Breast epithelium (tissue), 4 donors: ENCODE measurements around the gene PHF21A. TPM values are rescaled to one million over a fixed set of nuclear protein-coding genes. Genes with fewer than 3 reads are reported as not detected.

Experiments
- DNase-seq, 2 donors: peaks; one replicate each; pipeline ENCODE4 v3.0.0-alpha.2; 2019; ENCODE audit warnings: low spot score in 2 of 2
- H3K27ac ChIP-seq, 2 donors: fragments of 200-600 bp; sonication (generic) in 1 of 2; one replicate each; pipeline ENCODE4 v1.5.1; 2016 to 2019; ENCODE audit warnings: mild to moderate bottlenecking in 1 of 2
- H3K27me3 ChIP-seq, 2 donors: fragments of 200-600 bp; sonication (generic) in 1 of 2; one replicate each; pipeline versions ENCODE4 v1.5.1 to v1.6.0; 2017 to 2019; ENCODE audit warnings: control low read depth in 1 of 2, mild to moderate bottlenecking in 1 of 2
- H3K36me3 ChIP-seq: fragments of 200-600 bp; one replicate; pipeline ENCODE4 v1.5.1; 2019
- H3K4me1 ChIP-seq, 2 donors: fragments of 200-600 bp; sonication (generic); one replicate each; pipeline ENCODE4 v1.5.1; 2016 to 2019; ENCODE audit warnings: control low read depth in 1 of 2
- H3K4me3 ChIP-seq, 3 donors: fragments of 200-600 bp; sonication (generic); 1 replicate in 2 of 3; 2 replicates in 1 of 3; pipeline ENCODE4 v1.5.1; 2016 to 2019; ENCODE audit warnings: mild to moderate bottlenecking in 3 of 3, moderate library complexity in 2 of 3
- H3K9me3 ChIP-seq, 2 donors: fragments of 200-600 bp; sonication (generic) in 1 of 2; one replicate each; pipeline ENCODE4 v1.5.1; 2016 to 2019; ENCODE audit warnings: control low read depth in 1 of 2
- POLR2A ChIP-seq: fragments of 450-650 bp; IDR thresholded peaks from one replicate; pipeline ENCODE4 v1.6.1; 2016; ENCODE audit warnings: antibody characterized with exemption, mild to moderate bottlenecking, moderate library complexity
- POLR2AphosphoS5 ChIP-seq, 3 donors: sonication (generic); formaldehyde crosslinking; IDR thresholded peaks; one replicate each; pipeline ENCODE4 v1.6.1; 2017; ENCODE audit warnings: antibody characterized with exemption in 3 of 3
- intact Hi-C: fragments of 100-400 bp; cut with DNase I; formaldehyde crosslinking; loops from one replicate; pipeline ENCODE4 v1.15.1; 2023; ENCODE audit warnings: low total_unique reads
- total RNA-seq, 3 donors: library from RNA; depleted of rRNA; stranded (reverse); fragments of >200 nt; gene quantifications; one replicate each; pipeline ENCODE4 v1.1.0, GENCODE V29; 2016
- TF ChIP-seq, protein P1 (sequence below), 3 donors: fragments of 450-650 bp; IDR thresholded peaks; one replicate each; pipeline ENCODE4 v1.5.1; 2016 to 2017; ENCODE audit warnings: antibody characterized with exemption in 3 of 3, mild to moderate bottlenecking in 3 of 3, moderate library complexity in 3 of 3

PHF21A gene
- total RNA-seq, 3 donors from 2014 or later = 23.4 to 70.8 (median 42.7) TPM

DNA sequence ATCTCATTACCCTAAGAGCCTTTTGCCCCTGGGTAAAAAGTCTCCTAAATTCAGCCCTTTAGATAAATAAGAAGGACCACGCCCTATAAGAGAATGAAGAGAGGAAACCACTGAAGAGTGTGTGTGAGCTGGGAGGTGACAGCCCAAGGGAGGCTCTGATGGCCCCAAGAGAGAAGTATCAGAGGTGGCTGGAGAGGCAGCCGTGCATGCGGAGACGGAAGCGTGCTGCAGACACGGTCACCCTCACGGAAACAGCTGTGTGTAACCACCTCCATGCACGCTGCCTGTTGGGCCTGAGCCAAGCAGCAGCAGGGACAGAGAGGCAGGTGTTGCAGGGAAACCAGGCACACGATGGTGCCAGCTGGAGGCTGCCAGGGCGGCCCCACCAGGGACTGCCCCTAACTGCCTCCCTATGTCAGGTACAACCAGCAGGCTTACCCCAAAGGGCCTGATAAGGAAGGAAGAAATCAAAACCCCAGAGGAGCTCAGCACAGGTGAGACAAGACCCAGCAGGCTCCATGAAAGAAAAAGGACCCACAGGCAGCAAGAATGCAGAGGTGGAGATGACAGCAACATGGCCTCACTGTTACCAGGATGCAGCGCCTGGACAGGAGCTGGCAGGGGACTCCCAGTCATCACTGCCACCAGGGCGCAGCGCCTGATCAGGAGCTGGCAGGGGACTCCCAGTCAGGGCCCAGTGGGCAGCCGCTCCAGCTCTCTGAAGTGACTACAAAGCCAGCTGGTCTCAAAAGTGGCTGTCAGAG, 191.0 kb downstream of the PHF21A start:
- H3K4me1 ChIP-seq = peaks cover 0 to 15% of the 10 kb centered on the region in 2 donors
- peak overlapping the region; percentile 77 to 88 for H3K27ac ChIP-seq
- H3K27me3 ChIP-seq = no peaks in the 10 kb centered on the region
- H3K9me3 ChIP-seq = no peaks in the 10 kb centered on the region
- intact Hi-C loops = no loop called here
- H3K36me3 ChIP-seq = no peaks in the 10 kb centered on the region
- H3K4me3 ChIP-seq = peak overlapping the region in 1 of 3 donors; percentile 2
- no peak for DNase-seq
- no peak for TF ChIP-seq POLR2AphosphoS5 (IDR thresholded peaks at IDR 0.05)
- TF ChIP-seq, protein P1, sequence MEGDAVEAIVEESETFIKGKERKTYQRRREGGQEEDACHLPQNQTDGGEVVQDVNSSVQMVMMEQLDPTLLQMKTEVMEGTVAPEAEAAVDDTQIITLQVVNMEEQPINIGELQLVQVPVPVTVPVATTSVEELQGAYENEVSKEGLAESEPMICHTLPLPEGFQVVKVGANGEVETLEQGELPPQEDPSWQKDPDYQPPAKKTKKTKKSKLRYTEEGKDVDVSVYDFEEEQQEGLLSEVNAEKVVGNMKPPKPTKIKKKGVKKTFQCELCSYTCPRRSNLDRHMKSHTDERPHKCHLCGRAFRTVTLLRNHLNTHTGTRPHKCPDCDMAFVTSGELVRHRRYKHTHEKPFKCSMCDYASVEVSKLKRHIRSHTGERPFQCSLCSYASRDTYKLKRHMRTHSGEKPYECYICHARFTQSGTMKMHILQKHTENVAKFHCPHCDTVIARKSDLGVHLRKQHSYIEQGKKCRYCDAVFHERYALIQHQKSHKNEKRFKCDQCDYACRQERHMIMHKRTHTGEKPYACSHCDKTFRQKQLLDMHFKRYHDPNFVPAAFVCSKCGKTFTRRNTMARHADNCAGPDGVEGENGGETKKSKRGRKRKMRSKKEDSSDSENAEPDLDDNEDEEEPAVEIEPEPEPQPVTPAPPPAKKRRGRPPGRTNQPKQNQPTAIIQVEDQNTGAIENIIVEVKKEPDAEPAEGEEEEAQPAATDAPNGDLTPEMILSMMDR (IDR thresholded peaks at IDR 0.05) = no peak
- TF ChIP-seq POLR2A = no peak

DNA sequence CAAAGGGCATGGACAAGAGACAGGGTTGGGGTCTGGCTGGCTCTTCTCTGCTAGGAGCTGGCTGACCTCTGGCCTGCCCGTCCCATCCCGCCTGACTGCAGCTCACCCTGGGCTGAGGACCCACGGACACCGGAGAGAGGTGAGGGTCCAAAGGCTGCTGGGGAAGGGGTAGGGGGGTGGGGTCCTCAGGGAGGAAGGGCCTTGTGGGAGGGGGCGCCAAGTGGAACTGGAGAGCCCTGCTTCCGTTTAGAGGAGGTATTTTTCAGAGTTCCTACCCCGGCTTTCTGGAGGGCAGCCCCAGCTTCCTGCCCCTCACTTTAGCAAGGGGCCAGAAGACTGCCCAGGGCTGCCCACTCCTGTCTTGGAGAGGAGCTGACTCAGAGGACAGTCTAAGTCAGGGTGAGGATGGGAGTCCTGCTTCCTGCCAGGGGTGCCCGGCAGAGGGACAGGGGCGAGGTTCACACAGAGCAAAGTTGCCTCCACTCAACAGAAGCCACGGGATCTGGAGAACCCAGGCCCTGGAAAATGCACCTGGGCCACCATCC, 191.7 kb downstream of the PHF21A start:
- H3K9me3 ChIP-seq = no peaks in the 10 kb centered on the region

DNA sequence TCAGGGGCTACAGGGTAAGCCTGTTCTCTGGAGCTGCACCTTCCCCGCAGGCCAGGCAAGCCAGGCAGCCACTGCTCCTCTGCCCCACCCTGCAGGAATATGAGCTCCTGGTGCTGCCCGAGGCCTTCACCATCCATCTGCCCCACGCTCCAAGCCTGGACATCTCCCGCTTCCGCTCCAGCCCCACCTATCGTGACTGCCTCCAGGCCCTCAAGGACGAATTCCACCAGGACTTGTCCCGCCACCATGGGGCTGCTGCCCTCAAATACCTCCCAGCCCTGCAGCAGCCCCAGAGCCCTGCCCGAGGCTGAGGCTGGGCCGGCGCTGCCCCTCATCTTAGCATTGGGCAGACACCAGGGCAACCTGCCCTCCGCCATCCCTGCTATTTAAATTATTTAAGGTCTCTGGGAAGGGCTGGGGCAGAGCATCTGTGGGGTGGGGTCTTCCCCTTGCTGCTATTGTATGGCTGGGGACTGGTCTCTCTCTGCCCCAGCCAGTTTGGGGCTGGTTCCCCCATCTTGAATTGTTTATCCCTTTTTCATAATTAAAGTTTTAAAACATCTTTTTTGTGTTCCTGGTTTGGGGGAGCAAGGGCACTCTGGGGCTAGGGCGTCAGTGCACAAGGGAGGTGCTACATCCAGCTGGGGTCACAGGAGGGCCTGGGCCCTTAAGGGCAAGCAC, 192.6 kb downstream of the PHF21A start:
- peak overlapping the region; percentile 58 to 77 for H3K27ac ChIP-seq
- no peaks in the 10 kb centered on the region for H3K27me3 ChIP-seq
- H3K4me3 ChIP-seq = no peak overlapping the region
- TF ChIP-seq, protein P1 (IDR thresholded peaks at IDR 0.05) = no peak
- no peak for TF ChIP-seq POLR2AphosphoS5 (IDR thresholded peaks at IDR 0.05)
- no peak for TF ChIP-seq POLR2A
- H3K9me3 ChIP-seq = no peaks in the 10 kb centered on the region
- no peak for DNase-seq
- peaks cover 0 to 7% of the 10 kb centered on the region in 2 donors for H3K4me1 ChIP-seq
- no peaks in the 10 kb centered on the region for H3K36me3 ChIP-seq
- intact Hi-C loops = no loop called here

More for the DNA sequence above, 191.7 kb downstream of the PHF21A start:
- no peak for DNase-seq
- TF ChIP-seq POLR2A (no peak), POLR2AphosphoS5 (IDR thresholded peaks at IDR 0.05) (no peak)
- TF ChIP-seq, protein P1 (IDR thresholded peaks at IDR 0.05) = no peak
- no peak overlapping the region for H3K4me3 ChIP-seq
- intact Hi-C loops = no loop called here
- H3K27me3 ChIP-seq = no peaks in the 10 kb centered on the region
- H3K4me1 ChIP-seq = peaks cover 0 to 15% of the 10 kb centered on the region in 2 donors
- no peaks in the 10 kb centered on the region for H3K36me3 ChIP-seq
- peak overlapping the region; percentile 77 to 88 for H3K27ac ChIP-seq

DNA sequence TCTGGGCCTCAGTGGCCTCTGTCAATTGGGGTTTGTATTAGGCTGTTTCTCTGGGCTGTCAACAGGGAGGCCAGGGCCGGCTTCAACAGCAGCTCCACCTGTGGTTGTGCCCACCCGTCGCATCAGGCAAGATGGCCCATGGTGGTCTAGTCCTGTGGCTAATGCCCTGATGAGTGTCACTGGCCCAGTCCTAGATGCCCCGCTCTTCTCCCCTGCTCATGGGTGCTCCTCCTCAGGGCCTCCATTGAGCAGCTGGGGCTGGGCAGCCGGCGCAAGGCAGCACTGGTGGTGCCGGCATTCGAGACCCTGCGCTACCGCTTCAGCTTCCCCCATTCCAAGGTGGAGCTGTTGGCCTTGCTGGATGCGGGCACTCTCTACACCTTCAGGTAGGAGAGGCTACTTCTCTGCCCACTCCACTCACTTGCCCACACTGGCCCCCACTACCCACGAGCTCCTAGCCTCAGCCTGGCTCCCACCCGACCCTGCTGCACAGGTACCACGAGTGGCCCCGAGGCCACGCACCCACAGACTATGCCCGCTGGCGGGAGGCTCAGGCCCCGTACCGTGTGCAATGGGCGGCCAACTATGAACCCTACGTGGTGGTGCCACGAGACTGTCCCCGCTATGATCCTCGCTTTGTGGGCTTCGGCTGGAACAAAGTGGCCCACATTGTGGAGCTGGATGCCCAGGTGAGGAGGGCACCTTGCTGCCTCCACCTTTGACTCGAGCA, 193.4 kb downstream of the PHF21A start:
- TF ChIP-seq POLR2AphosphoS5 (IDR thresholded peaks at IDR 0.05) (no peak), POLR2A (no peak)
- TF ChIP-seq, protein P1 (IDR thresholded peaks at IDR 0.05) = no peak
- H3K27me3 ChIP-seq = no peaks in the 10 kb centered on the region
- no peak for DNase-seq
- peaks cover 0 to 7% of the 10 kb centered on the region in 2 donors for H3K4me1 ChIP-seq
- peak overlapping the region in 1 of 2 donors; percentile 58 for H3K27ac ChIP-seq
- no peaks in the 10 kb centered on the region for H3K36me3 ChIP-seq
- intact Hi-C loops = no loop called here
- H3K9me3 ChIP-seq = no peaks in the 10 kb centered on the region
- H3K4me3 ChIP-seq = no peak overlapping the region
